Limb (tissue), 2 donors: Measurements from ENCODE around the gene KCNJ4.
A peak's percentile ranks its signal among the peaks of the same experiment; 100 is the strongest.
"Not testable (repeated sequence)": the region's sequence is repeated elsewhere in the genome, so short reads cannot be mapped to it uniquely, and the experiment has no call there.

Source experiments
- DNase-seq, 2 donors: peaks; one replicate each; pipeline ENCODE4 v3.0.0-alpha.2; 2016; ENCODE audit errors: extremely low spot score in 2 of 2

The KCNJ4 gene

DNA sequence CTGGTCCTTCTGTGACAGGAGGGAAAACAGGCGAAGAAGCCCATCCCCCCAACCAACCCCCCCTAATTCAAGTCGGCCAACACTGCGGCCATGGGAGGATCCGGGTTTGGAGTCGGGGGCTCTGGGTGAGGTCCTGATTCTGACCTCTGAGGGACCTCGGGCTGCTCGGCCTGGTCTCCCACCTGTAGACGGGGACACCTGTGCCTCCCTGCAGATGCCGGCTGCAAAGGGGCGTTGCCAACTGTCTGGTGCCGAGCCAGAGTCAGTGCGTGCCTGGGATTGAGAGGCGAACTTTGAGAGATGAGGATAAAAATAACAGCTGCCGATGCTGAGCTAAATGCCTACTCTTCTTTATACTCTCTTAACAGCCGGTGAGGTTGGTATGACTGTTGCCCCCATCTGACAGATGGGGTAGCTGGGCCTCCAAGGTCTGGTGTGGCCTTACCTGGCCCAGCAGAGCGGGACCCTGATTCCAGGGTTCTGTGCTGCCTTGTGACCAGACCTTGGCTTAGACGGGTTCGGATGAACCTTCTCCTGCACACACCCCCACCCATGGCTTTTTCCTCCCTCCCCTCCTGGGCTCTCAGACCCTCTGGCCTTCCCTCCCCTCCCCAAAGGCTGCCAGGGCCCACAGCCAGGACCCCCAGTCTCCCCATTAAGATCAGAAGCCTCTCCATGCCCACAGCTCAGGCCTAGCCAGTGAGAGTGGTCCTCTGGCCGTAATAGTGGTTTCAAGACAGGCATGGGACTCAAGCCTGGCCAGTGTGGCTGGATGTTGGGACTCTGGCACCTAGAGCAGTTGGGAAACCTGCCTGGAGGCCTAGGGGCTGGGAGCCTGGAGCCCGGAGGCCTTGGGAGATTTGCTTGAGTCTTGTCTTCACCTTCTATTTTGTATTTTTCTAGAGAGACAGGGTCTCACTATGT, 41.7 kb downstream of the KCNJ4 start:
- DNase-seq: peak; percentile 62 to 64

DNA sequence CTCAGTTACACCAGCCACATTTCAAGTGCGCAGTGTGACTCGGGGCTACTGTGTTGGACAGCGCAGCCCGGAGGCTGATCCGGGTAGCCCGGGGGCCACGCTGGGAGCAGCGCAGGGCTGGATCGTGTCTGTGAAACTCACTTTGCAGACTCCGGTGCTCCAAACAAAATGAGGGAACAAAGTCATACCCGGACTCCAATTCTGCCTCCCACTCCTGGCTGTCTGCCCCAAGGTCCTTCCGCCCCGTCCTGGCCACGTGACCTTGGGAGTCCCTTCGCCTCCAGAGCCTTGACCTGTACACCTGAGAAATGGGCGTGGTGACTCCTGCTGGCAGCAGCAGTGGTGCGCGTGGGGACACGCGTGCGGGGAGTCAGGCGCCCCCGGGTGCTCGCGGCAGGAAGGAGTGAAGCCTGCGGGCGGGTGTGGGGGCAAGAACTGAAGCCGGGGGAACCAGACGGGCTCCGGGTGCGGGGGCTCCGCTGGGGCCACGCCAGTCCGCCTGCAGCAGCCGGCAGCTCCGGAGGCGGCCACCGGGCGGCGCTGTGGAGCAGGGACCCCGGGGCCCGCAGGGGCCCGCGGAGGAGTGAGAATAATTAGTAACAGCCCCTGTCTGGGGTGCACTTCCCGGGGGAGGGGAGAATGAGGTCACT, 42.4 kb downstream of the KCNJ4 start:
- peak in 1 of 2 donors; percentile 30 for DNase-seq

DNA sequence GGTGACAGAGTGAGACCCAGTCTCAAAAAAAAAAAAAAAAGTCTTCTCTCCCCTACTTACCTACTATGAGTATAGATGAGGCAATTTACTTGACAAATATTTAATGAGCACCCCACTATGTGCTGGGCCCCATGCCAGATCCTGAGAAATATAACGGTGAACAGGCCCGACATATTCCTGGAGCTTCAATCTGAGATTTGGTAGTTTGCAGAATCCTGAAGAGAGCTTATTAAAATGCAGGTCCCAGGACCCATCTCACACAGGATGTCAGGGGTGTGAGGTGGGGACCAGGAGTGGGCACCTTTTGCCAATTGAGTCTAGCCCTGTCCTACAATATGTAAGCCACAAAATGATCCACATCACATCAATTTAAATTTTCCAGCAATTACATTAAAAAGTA, 44.0 kb downstream of the KCNJ4 start:
- no peak for DNase-seq

- not testable (repeated sequence) for DNase-seq
Observed at GRCh38 chr22:38409916-38410315, 45.1 kb downstream of the KCNJ4 start.

- no peak for DNase-seq
Observed at GRCh38 chr22:38406617-38407016, 48.4 kb downstream of the KCNJ4 start.

DNA sequence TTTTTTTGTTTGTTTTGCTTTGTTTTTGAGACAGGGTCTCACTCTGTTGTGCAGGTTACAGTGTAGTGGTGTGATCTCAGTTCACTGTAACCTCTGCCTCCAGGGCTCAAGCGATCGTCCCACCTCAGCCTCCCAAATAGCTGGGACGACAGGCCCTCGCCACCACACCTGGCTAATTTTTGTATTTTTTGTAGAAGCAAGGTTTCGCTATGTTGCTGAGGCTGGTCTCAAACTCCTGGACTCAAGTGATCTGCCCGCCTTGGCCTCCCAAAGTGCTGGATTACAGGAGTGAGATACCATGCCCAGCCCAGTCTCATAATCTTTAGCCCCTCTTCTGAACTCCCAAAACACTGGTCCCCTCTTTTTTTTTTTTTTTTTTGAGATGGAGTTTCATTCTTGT, 50.6 kb downstream of the KCNJ4 start:
- no peak for DNase-seq

GRCh38 chr22:38403812-38404211, 51.2 kb downstream of the KCNJ4 start:
- no peak for DNase-seq

- no peak for DNase-seq
Observed at GRCh38 chr22:38402204-38402603, 52.8 kb downstream of the KCNJ4 start.

DNA sequence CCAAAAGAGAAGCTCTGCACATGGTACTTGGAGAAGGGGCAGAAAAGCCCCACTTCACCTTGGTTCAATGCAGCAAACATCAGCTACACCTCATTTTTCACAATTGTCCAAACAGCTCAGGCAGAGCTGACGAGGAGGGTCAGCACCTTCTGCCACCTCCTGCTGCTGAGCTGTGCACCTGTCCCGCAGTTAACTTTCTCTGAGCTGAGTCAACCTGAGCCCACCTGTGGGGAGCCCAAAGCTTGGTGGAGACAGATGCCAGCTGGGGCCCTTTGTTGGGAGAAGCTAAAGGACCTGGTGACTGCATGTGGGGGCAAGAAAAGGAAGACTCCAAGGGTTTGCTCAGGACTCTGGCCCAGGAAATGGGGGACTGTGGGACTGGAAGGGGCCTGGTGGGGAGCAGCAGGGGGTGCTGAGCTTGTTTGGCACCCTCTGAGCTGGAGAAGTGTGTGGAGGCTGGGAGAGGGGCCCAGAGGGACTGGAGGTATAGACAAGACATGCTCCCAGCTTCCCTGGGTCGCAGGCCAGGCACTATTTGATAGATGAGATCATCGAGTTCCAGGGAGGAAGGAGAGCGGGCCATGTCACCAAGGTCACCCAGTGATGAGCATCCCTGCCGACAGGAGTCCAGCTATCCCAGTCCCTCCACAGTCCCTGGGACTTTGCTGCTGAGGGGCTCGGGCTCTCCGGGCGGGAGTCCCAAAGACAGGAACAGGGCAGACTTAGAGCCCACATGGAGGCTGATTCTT, 53.5 kb downstream of the KCNJ4 start:
- no peak for DNase-seq

- DNase-seq: not testable (repeated sequence)
Observed at GRCh38 chr22:38400256-38400655, 54.7 kb downstream of the KCNJ4 start.

GRCh38 chr22:38398609-38399461, 56.2 kb downstream of the KCNJ4 start:
- peak; percentile 76 to 96 for DNase-seq

DNA sequence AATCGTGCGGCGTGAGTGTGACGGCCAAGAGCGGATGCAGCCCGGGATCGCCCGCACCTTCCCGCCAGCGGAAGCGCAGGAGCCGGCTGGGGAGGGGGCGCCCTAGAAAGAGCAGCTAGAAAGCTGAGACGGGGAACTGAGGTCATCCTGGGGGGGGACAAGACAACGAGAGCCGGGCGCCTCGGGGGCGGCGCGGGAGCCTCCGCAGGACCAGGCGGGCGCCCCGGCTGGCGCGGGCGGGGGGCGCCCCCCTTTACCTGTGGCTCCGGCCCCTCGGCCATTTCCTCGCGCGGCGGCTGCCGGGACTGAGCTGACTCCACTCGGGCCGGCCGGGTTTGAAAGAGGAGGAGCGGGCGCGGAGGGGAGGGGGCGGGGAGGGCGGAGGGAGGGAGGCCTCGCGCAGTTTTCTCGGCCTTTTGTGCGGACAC, 56.8 kb downstream of the KCNJ4 start:
- DNase-seq: peak; percentile 55 to 87

- DNase-seq: no peak
Observed at GRCh38 chr22:38397189-38398085, 57.6 kb downstream of the KCNJ4 start.

- not testable (repeated sequence) for DNase-seq
Observed at GRCh38 chr22:38396440-38397069, 58.4 kb downstream of the KCNJ4 start.

GRCh38 chr22:38395944-38396343, 59.1 kb downstream of the KCNJ4 start:
- not testable (repeated sequence) for DNase-seq

GRCh38 chr22:38394929-38395624, 59.9 kb downstream of the KCNJ4 start:
- not testable (repeated sequence) for DNase-seq

DNA sequence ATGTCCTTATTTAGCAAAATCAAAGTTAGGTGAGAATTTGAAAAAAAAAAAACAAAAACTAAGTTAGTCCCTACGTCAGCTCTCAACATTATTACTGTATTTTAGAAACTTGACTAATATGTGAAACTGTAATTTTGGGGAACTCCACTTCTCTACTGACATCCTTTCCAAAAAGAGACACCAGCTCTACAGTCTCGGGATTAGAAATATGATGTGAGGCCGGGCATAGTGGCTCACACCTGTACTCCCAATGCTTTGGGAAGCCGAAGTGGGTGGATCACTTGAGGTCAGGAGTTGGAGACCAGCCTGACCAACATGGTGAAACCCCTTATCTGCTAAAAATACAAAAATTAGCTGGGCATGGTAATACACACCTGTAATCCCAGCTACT, 65.6 kb downstream of the KCNJ4 start:
- DNase-seq: not testable (repeated sequence)

DNA sequence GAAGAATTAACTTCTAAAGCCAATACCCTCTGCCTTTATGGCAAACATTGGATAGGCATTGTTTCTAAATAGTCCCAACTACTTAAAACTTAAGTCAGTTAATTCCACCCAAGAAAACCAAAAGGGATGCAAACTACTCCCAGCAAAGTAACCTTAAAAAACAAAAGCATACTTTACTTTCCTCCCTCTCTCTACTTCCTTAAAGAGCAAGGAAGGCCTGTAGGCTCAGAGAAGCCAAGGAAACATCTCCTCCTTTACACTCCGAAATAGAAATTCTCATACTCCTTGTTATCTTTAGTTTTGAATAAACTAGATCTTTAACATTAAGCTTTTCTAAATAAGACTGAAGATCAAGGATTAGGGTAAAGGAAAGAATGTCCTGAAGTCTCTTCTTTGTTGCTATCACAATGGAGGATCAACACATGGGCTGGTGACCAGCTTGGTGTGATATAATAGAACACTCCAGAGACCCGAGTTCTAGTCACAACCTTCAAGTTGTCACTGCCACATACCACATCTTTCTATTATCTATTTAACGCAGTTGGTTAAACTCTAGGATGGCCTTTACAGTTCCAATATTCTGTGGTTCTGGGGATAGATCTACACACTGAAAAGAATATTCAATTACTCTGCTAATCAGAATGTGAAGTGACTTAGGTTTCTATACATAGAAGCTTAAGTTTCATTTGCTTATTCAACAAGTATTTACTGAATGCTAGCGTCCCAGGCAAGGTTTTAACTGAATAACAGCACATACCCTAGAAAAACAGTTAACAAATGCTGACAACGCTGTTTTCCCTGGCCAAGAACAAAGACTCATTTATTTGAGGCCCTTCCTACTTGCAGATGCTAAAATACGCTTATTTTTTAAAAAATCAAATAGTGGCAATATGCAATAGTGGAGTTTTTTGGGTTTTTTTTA, 66.2 kb downstream of the KCNJ4 start:
- not testable (repeated sequence) for DNase-seq
